GM20000 (cell line): ENCODE measurements around the gene ISYNA1.

ENCODE experiments used
- DNase-seq: peaks from one replicate; pipeline ENCODE4 v3.0.0; 2012; ENCODE audit warnings: low spot score
- CTCF ChIP-seq: IDR thresholded peaks from 2 replicates; pipeline ENCODE4 v1.5.1; 2012; ENCODE audit warnings: mild to moderate bottlenecking, control low read depth; ENCODE audit errors: extremely low read depth, missing control alignments

The ISYNA1 gene

GRCh38 chr19:18456279-18456678 lies 18.3 kb upstream of the ISYNA1 start:
- DNase-seq = no peak
- TF ChIP-seq CTCF = no peak

- TF ChIP-seq CTCF = no peak
- DNase-seq = no peak
These were observed 15.5 kb upstream of the ISYNA1 start for GRCh38 chr19:18453269-18454024.

- no peak for DNase-seq
- no peak for TF ChIP-seq CTCF
These were observed 14.5 kb upstream of the ISYNA1 start for GRCh38 chr19:18452386-18452785.

- peak; percentile 97 for TF ChIP-seq CTCF
- DNase-seq = peak; percentile 92
These were observed 13.3 kb upstream of the ISYNA1 start for GRCh38 chr19:18450931-18451836.

- no peak for DNase-seq
- TF ChIP-seq CTCF = no peak
These were observed 12.3 kb upstream of the ISYNA1 start for GRCh38 chr19:18450021-18450930.

- DNase-seq = no peak
- TF ChIP-seq CTCF = no peak
These were observed 11.6 kb upstream of the ISYNA1 start for GRCh38 chr19:18449552-18449951.
